HEK293 (cell line): ENCODE results near the gene PARL.

Experiments
- CTCF ChIA-PET: fragments of 350-600 bp; formaldehyde crosslinking; extraction: SDS; loops from one replicate; lab custom pipeline; 2021; ENCODE audit warnings: antibody characterized with exemption; lab: Yijun Ruan, JAX
- POLR2A ChIA-PET: fragments of 300-600 bp; formaldehyde crosslinking; extraction: SDS; loops from one replicate; lab custom pipeline; 2020; ENCODE audit warnings: antibody characterized with exemption, inconsistent platforms; lab: Yijun Ruan, JAX
- H3K27ac ChIP-seq: fragments of 200-500 bp; sonication (Bioruptor generic); 2 replicates; pipeline ENCODE4 v1.5.1; 2014; ENCODE audit warnings: low read depth, low read length, control low read depth, inconsistent platforms; ENCODE audit errors: extremely low read depth
- H3K36me3 ChIP-seq, 2 experiments: fragments of 200-500 bp in 1 of 2; sonication (Bioruptor generic) in 1 of 2; 1 replicate in 1 of 2; 2 replicates in 1 of 2; pipeline ENCODE4 v1.5.1; 2014 to 2017; ENCODE audit warnings: inconsistent platforms in 2 of 2, low read length in 2 of 2; ENCODE audit not compliant: control insufficient read depth in 2 of 2, insufficient read depth in 1 of 2
- H3K4me1 ChIP-seq: fragments of 200-500 bp; sonication (Bioruptor generic); 2 replicates; pipeline ENCODE4 v1.5.1; 2014; ENCODE audit warnings: mild to moderate bottlenecking, low read length, inconsistent platforms; ENCODE audit not compliant: control insufficient read depth, insufficient read depth
- H3K4me3 ChIP-seq: 2 replicates; pipeline ENCODE4 v1.5.1; 2011; ENCODE audit warnings: low read depth, mild to moderate bottlenecking, control low read depth, low read length, moderate library complexity
- H3K9me3 ChIP-seq: fragments of 200-500 bp; sonication (Bioruptor generic); 2 replicates; pipeline ENCODE4 v1.5.1; 2014; ENCODE audit warnings: low read depth, low read length, inconsistent platforms; ENCODE audit not compliant: control insufficient read depth, insufficient read depth
- BCL6B ChIP-seq: fragments of 450-650 bp; formaldehyde crosslinking; IDR thresholded peaks from 2 replicates; pipeline ENCODE4 v1.5.1; 2017; ENCODE audit warnings: missing biosample characterization, missing genetic modification characterization
- FEZF1 ChIP-seq: fragments of 450-650 bp; formaldehyde crosslinking; IDR thresholded peaks from 2 replicates; pipeline ENCODE4 v1.5.1; 2016; ENCODE audit warnings: missing biosample characterization, missing genetic modification characterization
- KLF10 ChIP-seq: fragments of 450-650 bp; IDR thresholded peaks from 2 replicates; pipeline ENCODE4 v1.5.1; 2018; ENCODE audit warnings: missing biosample characterization, mild to moderate bottlenecking, missing genetic modification characterization
- KLF8 ChIP-seq: fragments of 450-650 bp; formaldehyde crosslinking; IDR thresholded peaks from 2 replicates; pipeline ENCODE4 v1.5.1; 2016; ENCODE audit warnings: missing biosample characterization, missing genetic modification characterization
- MEIS1 ChIP-seq: sonication (generic); formaldehyde crosslinking; IDR thresholded peaks from 2 replicates; pipeline ENCODE4 v1.8.1; 2022; ENCODE audit warnings: missing genetic modification reagents, mild to moderate bottlenecking, borderline replicate concordance
- TCF7L2 ChIP-seq: IDR thresholded peaks from 2 replicates; pipeline ENCODE4 v1.6.1; 2011; ENCODE audit warnings: low read depth, mild to moderate bottlenecking, inconsistent platforms, low read length, moderate library complexity, borderline replicate concordance
- ZNF146 ChIP-seq: fragments of 450-650 bp; formaldehyde crosslinking; IDR thresholded peaks from 2 replicates; pipeline ENCODE4 v1.5.1; 2016; ENCODE audit warnings: missing biosample characterization, missing genetic modification characterization
- ZNF148 ChIP-seq: fragments of 450-650 bp; formaldehyde crosslinking; IDR thresholded peaks from 2 replicates; pipeline ENCODE4 v1.5.0; 2017; ENCODE audit warnings: missing biosample characterization, missing genetic modification characterization, borderline replicate concordance
- ZNF155 ChIP-seq: fragments of 450-650 bp; formaldehyde crosslinking; IDR thresholded peaks from 2 replicates; pipeline ENCODE4 v1.5.1; 2016; ENCODE audit warnings: missing biosample characterization, missing genetic modification characterization
- ZNF157 ChIP-seq: fragments of 450-650 bp; formaldehyde crosslinking; IDR thresholded peaks from 2 replicates; pipeline ENCODE4 v1.5.1; 2016; ENCODE audit warnings: missing biosample characterization, missing genetic modification characterization
- ZNF174 ChIP-seq: fragments of 450-650 bp; formaldehyde crosslinking; IDR thresholded peaks from 2 replicates; pipeline ENCODE4 v1.5.0; 2017; ENCODE audit warnings: missing biosample characterization, mild to moderate bottlenecking, missing genetic modification characterization
- ZNF184 ChIP-seq: fragments of 450-650 bp; IDR thresholded peaks from 2 replicates; pipeline ENCODE4 v1.5.1; 2018; ENCODE audit warnings: missing biosample characterization, mild to moderate bottlenecking, missing genetic modification characterization
- ZNF239 ChIP-seq: fragments of 450-650 bp; formaldehyde crosslinking; IDR thresholded peaks from 2 replicates; pipeline ENCODE4 v1.5.1; 2016; ENCODE audit warnings: missing biosample characterization, missing genetic modification characterization
- ZNF37A ChIP-seq: fragments of 450-650 bp; IDR thresholded peaks from 2 replicates; pipeline ENCODE4 v1.5.1; 2018; ENCODE audit warnings: missing biosample characterization, missing genetic modification characterization
- ZNF423 ChIP-seq: fragments of 450-650 bp; formaldehyde crosslinking; IDR thresholded peaks from 2 replicates; pipeline ENCODE4 v1.5.1; 2016; ENCODE audit warnings: missing biosample characterization, missing genetic modification characterization
- ZNF433 ChIP-seq: fragments of 450-650 bp; formaldehyde crosslinking; IDR thresholded peaks from 2 replicates; pipeline ENCODE4 v1.5.1; 2016; ENCODE audit warnings: missing biosample characterization, missing genetic modification characterization, low read depth
- ZNF510 ChIP-seq: fragments of 450-650 bp; formaldehyde crosslinking; IDR thresholded peaks from 2 replicates; pipeline ENCODE4 v1.5.1; 2018; ENCODE audit warnings: mild to moderate bottlenecking, missing genetic modification characterization, missing biosample characterization; ENCODE audit not compliant: insufficient replicate concordance
- ZNF560 ChIP-seq: fragments of 450-650 bp; formaldehyde crosslinking; IDR thresholded peaks from 2 replicates; pipeline ENCODE4 v1.5.1; 2017; ENCODE audit warnings: missing biosample characterization, missing genetic modification characterization, borderline replicate concordance
- ZNF561 ChIP-seq: fragments of 450-650 bp; IDR thresholded peaks from 2 replicates; pipeline ENCODE4 v1.5.1; 2018; ENCODE audit warnings: missing biosample characterization, missing genetic modification characterization, borderline replicate concordance
- ZNF610 ChIP-seq: fragments of 450-650 bp; formaldehyde crosslinking; IDR thresholded peaks from 2 replicates; pipeline ENCODE4 v1.5.1; 2016; ENCODE audit warnings: missing biosample characterization, missing genetic modification characterization, borderline replicate concordance
- ZNF624 ChIP-seq: fragments of 450-650 bp; formaldehyde crosslinking; IDR thresholded peaks from 2 replicates; pipeline ENCODE4 v1.5.1; 2017; ENCODE audit warnings: missing biosample characterization, missing genetic modification characterization
- ZNF660 ChIP-seq: fragments of 450-650 bp; IDR thresholded peaks from 2 replicates; pipeline ENCODE4 v1.5.1; 2018; ENCODE audit warnings: missing biosample characterization, mild to moderate bottlenecking, missing genetic modification characterization
- ZNF677 ChIP-seq: fragments of 450-650 bp; IDR thresholded peaks from 2 replicates; pipeline ENCODE4 v1.5.0; 2018; ENCODE audit warnings: missing biosample characterization, mild to moderate bottlenecking, missing genetic modification characterization, moderate library complexity
- ZNF777 ChIP-seq: fragments of 450-650 bp; formaldehyde crosslinking; IDR thresholded peaks from 2 replicates; pipeline ENCODE4 v1.5.1; 2017; ENCODE audit warnings: missing biosample characterization, missing genetic modification characterization, borderline replicate concordance
- ZNF791 ChIP-seq: fragments of 450-650 bp; formaldehyde crosslinking; IDR thresholded peaks from 2 replicates; pipeline ENCODE4 v1.5.1; 2016; ENCODE audit warnings: missing biosample characterization, missing genetic modification characterization
- ZXDB ChIP-seq: fragments of 450-650 bp; formaldehyde crosslinking; IDR thresholded peaks from 2 replicates; pipeline ENCODE4 v1.5.1; 2016; ENCODE audit warnings: missing biosample characterization, missing genetic modification characterization
- TF ChIP-seq, protein P1 (sequence below): fragments of 450-650 bp; formaldehyde crosslinking; IDR thresholded peaks from 2 replicates; pipeline ENCODE4 v1.5.1; 2016; ENCODE audit warnings: missing biosample characterization, missing genetic modification characterization
- TF ChIP-seq, protein P2 (sequence below): fragments of 450-650 bp; formaldehyde crosslinking; IDR thresholded peaks from 2 replicates; pipeline ENCODE4 v1.5.1; 2016; ENCODE audit warnings: missing biosample characterization, missing genetic modification characterization

PARL gene

DNA sequence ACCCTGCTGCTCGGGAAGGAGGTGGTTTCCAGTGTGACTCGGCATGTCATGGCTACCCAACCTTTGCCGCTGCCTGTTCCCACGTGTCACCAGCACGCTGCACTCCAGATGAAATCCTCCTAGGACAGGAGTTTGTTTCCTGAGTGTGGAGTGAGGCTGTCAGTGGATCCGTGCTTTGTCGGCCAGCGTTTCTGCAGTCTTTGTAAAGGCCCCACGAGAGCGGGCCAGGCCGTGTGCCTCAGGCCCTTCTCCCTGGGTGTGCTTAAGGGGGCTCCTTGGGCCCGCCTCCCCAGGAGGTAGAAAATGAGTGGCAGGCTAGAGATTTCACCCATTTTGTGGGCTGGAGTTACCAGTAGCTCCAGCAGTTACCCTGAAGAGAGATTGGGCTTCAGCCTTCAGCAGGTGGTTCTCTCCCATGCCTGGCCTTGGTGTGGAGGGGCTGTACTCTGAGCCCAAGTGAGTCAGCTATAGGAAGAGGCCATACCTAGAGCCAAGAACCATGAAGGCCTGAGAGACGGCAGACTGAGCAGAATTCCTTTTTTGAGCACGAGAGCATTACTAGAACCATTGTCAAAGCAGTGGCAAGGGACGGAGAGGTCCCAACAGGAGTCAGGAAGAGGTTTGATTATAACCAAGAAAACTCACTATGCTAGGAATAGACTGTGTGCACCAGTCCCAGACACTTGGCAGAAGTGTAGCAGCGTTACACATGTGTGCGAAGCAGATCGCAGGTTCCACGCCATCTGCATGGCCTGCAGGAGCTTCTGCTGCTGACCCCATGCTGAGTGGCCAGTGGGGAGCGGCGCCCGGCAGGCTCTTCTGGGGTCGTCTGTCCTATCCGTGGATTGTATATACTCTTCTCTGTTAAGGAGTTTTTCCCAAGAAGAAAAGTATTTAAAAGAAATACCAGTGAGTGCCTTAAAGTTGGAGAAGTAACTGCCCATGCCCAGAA lies 73.8 kb downstream of the PARL start:
- no peak overlapping the region for H3K27ac ChIP-seq
- H3K4me3 ChIP-seq = no peak overlapping the region
- ChIA-PET CTCF (no interaction called here), POLR2A (no interaction called here)
- peaks cover 0 to 82% of the 10 kb centered on the region in 2 experiments; a peak in 2 of 3 replicates for H3K36me3 ChIP-seq
- no peaks in the 10 kb centered on the region for H3K9me3 ChIP-seq
- H3K4me1 ChIP-seq = no peaks in the 10 kb centered on the region
- TF ChIP-seq ZNF560 (tag by site-specific recombination) (no peak), MEIS1 (CRISPR knock-in tag) (no peak), ZNF433 (tag by site-specific recombination) (no peak), ZNF423 (tag by site-specific recombination) (no peak), ZNF148 (no peak), ZNF677 (tag by site-specific recombination) (no peak), ZNF174 (no peak), ZNF791 (tag by site-specific recombination) (no peak), ZNF239 (tag by site-specific recombination) (no peak), ZNF157 (no peak), ZNF561 (no peak), ZNF660 (no peak), ZXDB (no peak), FEZF1 (tag by site-specific recombination) (no peak), TCF7L2 (no peak), ZNF184 (tag by site-specific recombination) (no peak)
- TF ChIP-seq, all 188 proteins: peak for 0

- Histone ChIP-seq H3K27ac (no peak overlapping the region), H3K36me3 (peaks cover 6 to 85% of the 10 kb centered on the region in 2 experiments; a peak in 2 of 3 replicates), H3K4me1 (no peaks in the 10 kb centered on the region), H3K4me3 (no peak overlapping the region), H3K9me3 (no peaks in the 10 kb centered on the region)
- ChIA-PET CTCF (interaction anchor here (1.3 kb wide), 1 partner anchor 42 kb away, joined by 3 read pairs; no protein-coding TSS in a partner anchor), POLR2A (no interaction called here)
- TF ChIP-seq ZNF155 (tag by site-specific recombination) (no peak), ZNF510 (tag by site-specific recombination) (no peak), ZNF37A (tag by site-specific recombination) (no peak), ZNF610 (tag by site-specific recombination) (no peak), KLF10 (no peak), ZNF777 (no peak), KLF8 (tag by site-specific recombination) (no peak), ZNF146 (tag by site-specific recombination) (no peak), ZNF624 (tag by site-specific recombination) (no peak), BCL6B (tag by site-specific recombination) (no peak), ZNF174 (no peak)
- TF ChIP-seq, protein P1, sequence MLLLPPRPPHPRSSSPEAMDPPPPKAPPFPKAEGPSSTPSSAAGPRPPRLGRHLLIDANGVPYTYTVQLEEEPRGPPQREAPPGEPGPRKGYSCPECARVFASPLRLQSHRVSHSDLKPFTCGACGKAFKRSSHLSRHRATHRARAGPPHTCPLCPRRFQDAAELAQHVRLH (tag by site-specific recombination) = no peak
- TF ChIP-seq, protein P2, sequence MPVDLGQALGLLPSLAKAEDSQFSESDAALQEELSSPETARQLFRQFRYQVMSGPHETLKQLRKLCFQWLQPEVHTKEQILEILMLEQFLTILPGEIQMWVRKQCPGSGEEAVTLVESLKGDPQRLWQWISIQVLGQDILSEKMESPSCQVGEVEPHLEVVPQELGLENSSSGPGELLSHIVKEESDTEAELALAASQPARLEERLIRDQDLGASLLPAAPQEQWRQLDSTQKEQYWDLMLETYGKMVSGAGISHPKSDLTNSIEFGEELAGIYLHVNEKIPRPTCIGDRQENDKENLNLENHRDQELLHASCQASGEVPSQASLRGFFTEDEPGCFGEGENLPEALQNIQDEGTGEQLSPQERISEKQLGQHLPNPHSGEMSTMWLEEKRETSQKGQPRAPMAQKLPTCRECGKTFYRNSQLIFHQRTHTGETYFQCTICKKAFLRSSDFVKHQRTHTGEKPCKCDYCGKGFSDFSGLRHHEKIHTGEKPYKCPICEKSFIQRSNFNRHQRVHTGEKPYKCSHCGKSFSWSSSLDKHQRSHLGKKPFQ = no peak
Measured at GRCh38 chr3:183809270-183809669, 75.4 kb downstream of the PARL start.
